Measurements from ENCODE around the gene CXCL10.

DNA sequence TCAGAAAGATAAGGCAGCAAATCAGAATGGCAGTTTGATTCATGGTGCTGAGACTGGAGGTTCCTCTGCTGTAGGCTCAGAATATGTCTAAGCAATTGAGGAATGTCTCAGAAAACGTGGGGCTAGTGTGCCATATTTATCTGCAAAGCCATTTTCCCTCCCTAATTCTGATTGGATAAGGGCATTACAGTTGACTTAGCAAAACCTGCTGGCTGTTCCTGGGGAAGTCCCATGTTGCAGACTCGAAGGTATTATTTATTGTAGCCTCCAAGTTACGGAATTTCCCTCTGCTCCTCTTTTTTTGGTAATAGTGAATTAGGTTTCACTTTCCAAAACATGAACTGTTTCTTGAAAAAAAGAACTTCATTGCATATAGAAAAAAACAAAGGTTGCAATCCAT is at the start of gene CXCL10:
- TF ChIP-seq CTCF (IDR thresholded peaks at IDR 0.05) (no peak), EP300 (IDR thresholded peaks at IDR 0.05) (no peak), POLR2A (IDR thresholded peaks at IDR 0.05) (no peak), POLR2AphosphoS5 (IDR thresholded peaks at IDR 0.05) (no peak)

Measured in sigmoid colon (tissue), 4 donors.